Smooth muscle cell (in vitro differentiated cells): ENCODE measurements around the gene NTMT2. TPM values are rescaled to one million over a fixed set of nuclear protein-coding genes. Genes with fewer than 3 reads are reported as not detected.

ENCODE experiments used
- DNase-seq: peaks from one replicate; lab custom pipeline; 2025; ENCODE audit not compliant: unreplicated experiment; lab: John Stamatoyannopoulos, UW
- H2AFZ ChIP-seq: fragments of 200-600 bp; sonication (generic); 2 replicates; pipeline ENCODE4 v1.6.0; 2016; ENCODE audit warnings: antibody characterized with exemption, low read depth, mild to moderate bottlenecking
- H3F3A ChIP-seq: fragments of 200-600 bp; sonication (generic); 2 replicates; pipeline ENCODE4 v1.6.0; 2017; ENCODE audit warnings: antibody characterized with exemption, low read depth
- H3K27ac ChIP-seq: fragments of 200-600 bp; sonication (generic); 2 replicates; pipeline ENCODE4 v1.5.1; 2016; ENCODE audit warnings: low read depth, mild to moderate bottlenecking
- H3K27me3 ChIP-seq: fragments of 200-600 bp; sonication (generic); 2 replicates; pipeline ENCODE4 v1.6.1; 2016; ENCODE audit warnings: low read depth, mild to moderate bottlenecking
- H3K36me3 ChIP-seq: fragments of 200-600 bp; sonication (generic); 2 replicates; pipeline ENCODE4 v1.5.1; 2016; ENCODE audit warnings: low read depth
- H3K4me1 ChIP-seq: fragments of 200-600 bp; sonication (generic); 2 replicates; pipeline ENCODE4 v1.5.1; 2016; ENCODE audit warnings: low read depth
- H3K4me2 ChIP-seq: fragments of 200-600 bp; sonication (generic); 2 replicates; pipeline ENCODE4 v1.6.0; 2016; ENCODE audit warnings: mild to moderate bottlenecking
- H3K4me3 ChIP-seq: fragments of 200-600 bp; sonication (generic); 2 replicates; pipeline ENCODE4 v1.5.1; 2016; ENCODE audit warnings: mild to moderate bottlenecking
- H3K79me2 ChIP-seq: fragments of 200-600 bp; sonication (generic); 2 replicates; pipeline ENCODE4 v1.6.0; 2016; ENCODE audit warnings: low read depth, mild to moderate bottlenecking
- H3K9ac ChIP-seq: fragments of 200-600 bp; sonication (generic); 2 replicates; pipeline ENCODE4 v1.6.0; 2016; ENCODE audit warnings: low read depth
- H3K9me3 ChIP-seq: fragments of 200-600 bp; sonication (generic); replicated peaks from 2 replicates; pipeline ENCODE4 v1.5.1; 2016; ENCODE audit warnings: low read depth
- H4K20me1 ChIP-seq: fragments of 200-600 bp; sonication (generic); 2 replicates; pipeline ENCODE4 v1.6.0; 2016; ENCODE audit warnings: low read depth
- WGBS: methylation state at CpG from one replicate; pipeline ENCODE4 v1.1.7; 2016; ENCODE audit warnings: low lambda C conversion rate; 5-methylcytosine and 5-hydroxymethylcytosine counted together
- polyA plus RNA-seq: library from polyadenylated mRNA; unstranded; fragments of >200 nt; fragmentation: Nextera tagmentation; extraction: Ambion mirVana; gene quantifications from 2 replicates; pipeline ENCODE4 v1.2.1, GENCODE V29; 2016
- total RNA-seq: library from RNA; depleted of rRNA; stranded (reverse); fragments of >200 nt; gene quantifications from 2 replicates; pipeline ENCODE4 v1.2.3, GENCODE V29; 2014
- TF ChIP-seq, protein P1 (sequence below): fragments of 200-600 bp; sonication (generic); IDR thresholded peaks from 2 replicates; pipeline ENCODE4 v1.5.1; 2017; ENCODE audit warnings: borderline replicate concordance, mild to moderate bottlenecking, antibody characterized with exemption; ENCODE audit not compliant: insufficient read depth, poor library complexity, severe bottlenecking

NTMT2 gene
- total RNA-seq = not detected in 2 replicates
- 0.21 and 0.69 TPM in 2 replicates for polyA plus RNA-seq

DNA sequence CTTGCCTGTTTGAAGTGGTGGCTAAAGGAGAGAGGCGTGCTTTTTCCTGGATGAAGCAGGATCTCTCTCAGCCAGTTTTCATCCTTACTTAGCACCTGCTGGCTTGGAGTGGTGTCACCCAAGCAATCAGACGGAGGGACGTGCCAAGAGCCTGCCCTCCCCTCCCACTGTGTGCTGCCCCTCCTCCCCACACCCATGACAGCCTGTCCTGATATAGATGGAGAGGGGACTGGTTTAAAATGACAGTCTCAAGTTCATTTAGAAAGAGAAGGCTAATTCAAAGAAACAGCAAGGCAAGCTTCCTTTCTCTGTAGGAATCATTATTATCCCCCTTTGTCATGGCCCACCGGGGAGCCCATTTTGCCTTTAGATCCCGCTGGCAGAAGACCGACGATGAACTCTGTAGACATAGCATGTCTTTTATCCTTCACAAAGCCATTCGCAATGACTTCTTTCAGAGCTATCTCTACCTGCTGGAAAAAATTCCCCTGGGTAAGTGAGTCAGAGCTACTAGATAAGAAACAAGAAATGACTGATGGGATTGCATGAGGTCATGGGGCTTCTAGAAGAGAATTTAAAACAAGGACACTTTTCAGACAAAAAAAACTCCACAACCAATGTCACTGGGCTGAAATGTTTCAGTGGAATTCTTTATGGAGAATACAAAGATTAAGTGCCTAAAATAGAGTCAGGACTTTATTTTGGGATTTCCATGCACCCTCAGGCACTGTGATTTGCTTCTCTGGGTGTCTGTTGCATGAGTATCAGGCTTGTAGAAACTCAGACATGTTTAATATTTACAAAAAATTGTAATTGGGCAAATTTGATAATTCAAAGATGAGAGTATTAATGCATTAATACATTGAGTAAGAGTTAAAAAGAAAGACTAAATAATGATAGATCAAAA is at the start of gene NTMT2:
Gene NTMT2, plus strand, starts transcription at position 190 of the 907 bp plus-strand sequence. Its CDS starts 149 bp downstream, at position 339.
- Histone ChIP-seq H3K9me3 (no peaks in the 10 kb centered on the region), H3K4me1 (peaks cover 8% of the 10 kb centered on the region), H3K79me2 (no peaks in the 10 kb centered on the region), H3K36me3 (no peaks in the 10 kb centered on the region), H3K4me2 (peak within 1 kb of the TSS; percentile 57), H3K9ac (peak within 1 kb of the TSS; percentile 44), H3K27me3 (no peaks in the 10 kb centered on the region), H4K20me1 (no peaks in the 10 kb centered on the region), H3K4me3 (no peak within 1 kb of the TSS), H3K27ac (peak within 1 kb of the TSS; percentile 75), H2AFZ (peak within 1 kb of the TSS; percentile 12), H3F3A (no peaks in the 10 kb centered on the region)
- WGBS = 23% methylated on average over 8 of the region's 8 CpGs
- TF ChIP-seq, protein P1, sequence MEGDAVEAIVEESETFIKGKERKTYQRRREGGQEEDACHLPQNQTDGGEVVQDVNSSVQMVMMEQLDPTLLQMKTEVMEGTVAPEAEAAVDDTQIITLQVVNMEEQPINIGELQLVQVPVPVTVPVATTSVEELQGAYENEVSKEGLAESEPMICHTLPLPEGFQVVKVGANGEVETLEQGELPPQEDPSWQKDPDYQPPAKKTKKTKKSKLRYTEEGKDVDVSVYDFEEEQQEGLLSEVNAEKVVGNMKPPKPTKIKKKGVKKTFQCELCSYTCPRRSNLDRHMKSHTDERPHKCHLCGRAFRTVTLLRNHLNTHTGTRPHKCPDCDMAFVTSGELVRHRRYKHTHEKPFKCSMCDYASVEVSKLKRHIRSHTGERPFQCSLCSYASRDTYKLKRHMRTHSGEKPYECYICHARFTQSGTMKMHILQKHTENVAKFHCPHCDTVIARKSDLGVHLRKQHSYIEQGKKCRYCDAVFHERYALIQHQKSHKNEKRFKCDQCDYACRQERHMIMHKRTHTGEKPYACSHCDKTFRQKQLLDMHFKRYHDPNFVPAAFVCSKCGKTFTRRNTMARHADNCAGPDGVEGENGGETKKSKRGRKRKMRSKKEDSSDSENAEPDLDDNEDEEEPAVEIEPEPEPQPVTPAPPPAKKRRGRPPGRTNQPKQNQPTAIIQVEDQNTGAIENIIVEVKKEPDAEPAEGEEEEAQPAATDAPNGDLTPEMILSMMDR = no peak
- DNase-seq = no peak

DNA sequence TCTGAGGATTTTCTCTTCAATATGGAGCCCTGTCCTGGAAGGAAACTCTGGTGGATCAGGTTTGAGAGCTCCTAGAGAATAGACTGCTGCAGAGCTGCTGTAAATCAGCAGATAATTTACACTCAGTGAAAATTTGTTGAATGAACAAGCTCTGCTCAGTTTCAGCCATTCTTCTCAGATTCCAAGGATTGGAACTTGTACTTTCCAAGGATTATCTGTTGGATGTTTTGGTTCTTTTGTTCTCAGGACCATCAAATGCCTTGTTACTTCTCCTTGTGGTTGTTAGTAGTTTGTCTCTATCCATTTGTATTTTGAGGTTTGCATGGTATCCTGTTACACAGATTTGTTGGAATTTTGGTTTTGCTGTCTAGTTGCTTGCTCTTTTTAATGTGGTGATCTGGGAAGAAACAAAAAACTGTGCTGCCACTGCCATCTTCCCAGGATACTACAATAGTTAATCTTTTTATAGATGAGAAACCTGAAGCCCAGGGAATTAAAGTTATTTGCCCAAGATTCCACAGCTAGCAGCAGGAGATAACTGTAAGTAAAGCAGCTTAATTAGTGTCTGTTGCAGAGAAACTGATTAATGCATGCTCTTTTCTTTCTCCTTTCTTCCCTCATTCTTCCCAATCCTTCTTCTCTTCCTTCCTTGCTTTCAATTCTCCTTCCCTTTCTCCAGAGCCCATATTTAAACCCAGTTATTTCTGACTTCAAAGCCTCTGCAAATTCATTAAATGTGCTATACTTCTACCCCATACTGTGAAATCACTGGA is 49.6 kb upstream of the NTMT2 start:
- Histone ChIP-seq H3K9me3 (no peaks in the 10 kb centered on the region), H3K27me3 (no peaks in the 10 kb centered on the region), H3K9ac (no peak overlapping the region), H4K20me1 (no peaks in the 10 kb centered on the region), H3K4me1 (peaks cover 24% of the 10 kb centered on the region), H3K27ac (peak overlapping the region; percentile 78), H3F3A (peaks cover 10% of the 10 kb centered on the region), H3K4me3 (peak overlapping the region; percentile 36), H3K36me3 (no peaks in the 10 kb centered on the region), H2AFZ (peak overlapping the region; percentile 34), H3K4me2 (peak overlapping the region; percentile 79), H3K79me2 (no peaks in the 10 kb centered on the region)
- DNase-seq = no peak
- TF ChIP-seq, protein P1 = no peak

DNA sequence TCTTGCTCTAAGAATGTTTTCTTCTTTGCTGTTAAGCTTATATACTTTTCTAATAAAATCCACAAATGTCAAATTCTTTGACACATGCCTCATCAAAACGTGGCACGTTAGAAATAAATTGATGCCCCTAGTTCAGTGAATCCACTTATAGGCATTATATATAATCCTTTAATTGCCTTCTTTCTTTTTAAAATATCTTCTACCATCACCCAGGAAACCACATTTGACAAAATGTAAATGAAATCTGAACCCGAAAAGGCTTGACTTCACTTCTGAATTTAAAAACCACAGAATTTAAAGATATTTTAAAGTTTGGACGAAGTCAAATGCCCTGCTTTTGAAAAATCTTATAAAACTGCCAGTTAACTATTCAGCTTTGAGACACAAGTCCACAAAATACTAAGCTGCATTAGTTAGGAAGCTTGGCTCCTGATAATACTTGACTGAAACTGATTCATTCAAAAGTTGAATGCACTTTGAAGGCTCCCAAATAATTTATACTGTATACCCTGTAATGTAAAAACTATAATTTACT is 48.9 kb upstream of the NTMT2 start:
- TF ChIP-seq, protein P1 = no peak
- Histone ChIP-seq H3K27me3 (no peaks in the 10 kb centered on the region), H2AFZ (peak overlapping the region; percentile 34), H4K20me1 (no peaks in the 10 kb centered on the region), H3K9ac (no peak overlapping the region), H3F3A (peaks cover 10% of the 10 kb centered on the region), H3K4me1 (peaks cover 24% of the 10 kb centered on the region), H3K79me2 (no peaks in the 10 kb centered on the region), H3K4me2 (peak overlapping the region; percentile 79), H3K36me3 (no peaks in the 10 kb centered on the region), H3K4me3 (peak overlapping the region; percentile 36), H3K27ac (peak overlapping the region; percentile 78), H3K9me3 (no peaks in the 10 kb centered on the region)
- WGBS = 6% methylated on average over 4 of the region's 4 CpGs
- no peak for DNase-seq
